Omental fat pad (tissue), 4 donors: ENCODE data around the gene ZNF318. TPM values are rescaled to one million over a fixed set of nuclear protein-coding genes. Genes with fewer than 3 reads are reported as not detected.
"Not testable (repeated sequence)": the region's sequence is repeated elsewhere in the genome, so short reads cannot be mapped to it uniquely, and the experiment has no call there.

Experiments
- ATAC-seq: fragments of 150-250 bp; one replicate; pipeline ENCODE4 v1.9.1; 2016; ENCODE audit warnings: mild to moderate bottlenecking, moderate library complexity; ENCODE audit not compliant: low FRiP score
- DNase-seq: peaks from one replicate; pipeline ENCODE4 v3.0.0-alpha.2; 2019; ENCODE audit warnings: low spot score
- CTCF ChIP-seq, 3 donors: fragments of 450-650 bp; IDR thresholded peaks; one replicate each; pipeline ENCODE4 v1.5.1; 2016 to 2017; ENCODE audit warnings: antibody characterized with exemption in 3 of 3, mild to moderate bottlenecking in 3 of 3, moderate library complexity in 2 of 3
- total RNA-seq, 4 donors: library from RNA; depleted of rRNA; stranded (reverse); fragments of >200 nt; gene quantifications; one replicate each; pipeline ENCODE4 v1.1.0, GENCODE V29; 2016

ZNF318 gene
- total RNA-seq, 4 donors from 2014 or later = 9.2 to 15.8 (median 12.7) TPM

GRCh38 chr6:43383021-43383667 is 13.7 kb upstream of the ZNF318 start:
- DNase-seq = no peak
- no peak for TF ChIP-seq CTCF (IDR thresholded peaks at IDR 0.05)
- ATAC-seq = no peak

GRCh38 chr6:43380858-43381257 is 11.4 kb upstream of the ZNF318 start:
- DNase-seq, ATAC-seq: not testable (repeated sequence)

GRCh38 chr6:43378631-43379030 is 9.2 kb upstream of the ZNF318 start:
- DNase-seq (no peak), ATAC-seq (no peak)
- no peak for TF ChIP-seq CTCF (IDR thresholded peaks at IDR 0.05)

GRCh38 chr6:43377710-43378229 is 8.3 kb upstream of the ZNF318 start:
- no peak for ATAC-seq
- TF ChIP-seq CTCF (IDR thresholded peaks at IDR 0.05) = no peak
- DNase-seq = no peak

GRCh38 chr6:43376551-43376981 is 7.1 kb upstream of the ZNF318 start:
- no peak for DNase-seq
- TF ChIP-seq CTCF (IDR thresholded peaks at IDR 0.05) = no peak
- no peak for ATAC-seq

- TF ChIP-seq CTCF (IDR thresholded peaks at IDR 0.05) = no peak
- no peak for ATAC-seq
- DNase-seq = no peak
Observed at GRCh38 chr6:43375693-43376092, 6.2 kb upstream of the ZNF318 start.

- TF ChIP-seq CTCF (IDR thresholded peaks at IDR 0.05) = no peak
- ATAC-seq (no peak), DNase-seq (no peak)
Observed at GRCh38 chr6:43373252-43373875, 3.9 kb upstream of the ZNF318 start.

- not testable (repeated sequence) for DNase-seq, ATAC-seq
Observed at GRCh38 chr6:43370003-43370580, 645 bp upstream of the ZNF318 start.
